Measurements from ENCODE around the gene CASKIN1. TPM values are rescaled to one million over a fixed set of nuclear protein-coding genes. Genes with fewer than 3 reads are reported as not detected.

Gene CASKIN1
- total and polyA plus RNA-seq, 2 of the 8 experiments (the other 6 are each of a cell fraction or from before 2014, with no cell fraction given) = 1.2 to 6.4 TPM

DNA sequence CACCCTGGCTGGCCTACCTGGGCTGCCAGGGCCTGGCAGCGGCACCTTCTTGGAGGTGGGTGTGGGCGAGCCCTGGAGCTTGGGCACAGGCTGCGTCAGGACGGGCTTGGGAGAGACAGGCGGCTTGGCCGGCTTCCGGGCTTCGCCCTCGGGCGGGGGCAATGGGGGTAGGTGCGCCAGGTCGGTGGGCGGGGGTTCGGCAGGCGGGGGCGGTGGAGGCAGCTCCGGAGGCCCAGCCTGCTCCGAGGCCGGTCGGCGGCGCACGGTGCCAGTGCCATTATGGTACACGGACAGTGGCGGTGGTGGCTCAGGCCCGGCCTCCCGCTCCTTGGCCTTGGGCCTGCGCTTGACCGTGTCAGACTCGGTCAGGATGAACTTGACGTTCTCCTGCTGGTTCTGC, 16.8 kb downstream of the CASKIN1 start (continued):
- no peak for TF ChIP-seq JUN (IDR thresholded peaks at IDR 0.05; ENCODE audit: low read depth, low read length)
- no peak for TF ChIP-seq SP2 (IDR thresholded peaks at IDR 0.05; ENCODE audit: low read length)

Data from H1 (cell line).